ENCODE results near the gene IMP4. TPM values are rescaled to one million over a fixed set of nuclear protein-coding genes. Genes with fewer than 3 reads are reported as not detected.

The IMP4 gene
- total RNA-seq, 3 donors from 2014 or later: 94.7 to 114 (median 113) TPM

DNA sequence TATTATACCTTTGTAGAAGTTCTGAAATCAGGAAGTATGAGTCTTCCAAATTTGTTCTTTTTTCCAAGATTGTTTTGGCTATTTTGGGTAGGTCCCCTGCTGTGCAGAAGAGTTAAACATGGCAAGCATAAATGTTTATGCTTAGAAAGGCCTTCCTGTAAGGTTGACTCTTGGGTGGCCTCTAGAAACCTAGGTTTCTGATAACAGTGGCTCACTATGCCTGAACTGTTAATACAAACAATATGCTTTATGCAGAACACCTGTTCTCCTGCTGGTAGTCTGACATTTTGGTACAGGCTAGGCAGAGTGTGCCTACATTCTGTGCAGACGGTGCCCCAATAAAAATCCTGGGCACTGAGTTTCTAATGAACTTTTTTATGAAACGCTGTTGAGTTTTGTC lies 23.3 kb downstream of the IMP4 start:
- TF ChIP-seq POLR2A (IDR thresholded peaks at IDR 0.05) (no peak), POLR2AphosphoS5 (IDR thresholded peaks at IDR 0.05) (no peak)
- TF ChIP-seq, protein P1, sequence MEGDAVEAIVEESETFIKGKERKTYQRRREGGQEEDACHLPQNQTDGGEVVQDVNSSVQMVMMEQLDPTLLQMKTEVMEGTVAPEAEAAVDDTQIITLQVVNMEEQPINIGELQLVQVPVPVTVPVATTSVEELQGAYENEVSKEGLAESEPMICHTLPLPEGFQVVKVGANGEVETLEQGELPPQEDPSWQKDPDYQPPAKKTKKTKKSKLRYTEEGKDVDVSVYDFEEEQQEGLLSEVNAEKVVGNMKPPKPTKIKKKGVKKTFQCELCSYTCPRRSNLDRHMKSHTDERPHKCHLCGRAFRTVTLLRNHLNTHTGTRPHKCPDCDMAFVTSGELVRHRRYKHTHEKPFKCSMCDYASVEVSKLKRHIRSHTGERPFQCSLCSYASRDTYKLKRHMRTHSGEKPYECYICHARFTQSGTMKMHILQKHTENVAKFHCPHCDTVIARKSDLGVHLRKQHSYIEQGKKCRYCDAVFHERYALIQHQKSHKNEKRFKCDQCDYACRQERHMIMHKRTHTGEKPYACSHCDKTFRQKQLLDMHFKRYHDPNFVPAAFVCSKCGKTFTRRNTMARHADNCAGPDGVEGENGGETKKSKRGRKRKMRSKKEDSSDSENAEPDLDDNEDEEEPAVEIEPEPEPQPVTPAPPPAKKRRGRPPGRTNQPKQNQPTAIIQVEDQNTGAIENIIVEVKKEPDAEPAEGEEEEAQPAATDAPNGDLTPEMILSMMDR (IDR thresholded peaks at IDR 0.05): no peak
- H3K27ac ChIP-seq: no peak overlapping the region
- intact Hi-C loops (cut with DNase I; ENCODE audit: low total_unique reads): no loop called here
- no peaks in the 10 kb centered on the region for H3K36me3 ChIP-seq
- no peaks in the 10 kb centered on the region for H3K4me1 ChIP-seq
- no peak overlapping the region for H3K4me3 ChIP-seq
- no peak for DNase-seq (ENCODE audit: low spot score in 2 of 2)
- no peaks in the 10 kb centered on the region for H3K9me3 ChIP-seq
- H3K27me3 ChIP-seq: no peaks in the 10 kb centered on the region

DNA sequence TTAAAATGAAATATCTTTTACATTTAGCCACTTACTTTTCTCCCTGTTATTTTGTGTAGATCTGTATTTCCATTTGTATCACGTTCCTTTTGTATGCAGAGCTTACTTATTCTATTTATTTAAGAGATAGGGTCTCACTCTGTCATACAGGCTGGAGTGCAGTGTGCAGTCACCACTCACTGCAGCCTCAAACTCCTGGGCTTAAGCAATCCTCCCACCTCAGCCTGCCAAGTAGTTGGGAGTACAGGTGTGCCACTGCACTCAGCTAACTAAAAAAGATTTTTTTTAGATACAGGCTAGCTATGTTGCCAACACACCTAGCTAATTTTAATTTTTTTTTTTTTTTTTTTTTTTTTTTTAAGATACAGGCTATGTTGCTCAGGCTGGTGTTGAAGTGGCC lies 24.0 kb downstream of the IMP4 start:
- no peak overlapping the region for H3K27ac ChIP-seq
- H3K4me3 ChIP-seq: no peak overlapping the region
- H3K4me1 ChIP-seq: no peaks in the 10 kb centered on the region
- intact Hi-C loops (cut with DNase I; ENCODE audit: low total_unique reads): no loop called here
- H3K9me3 ChIP-seq: no peaks in the 10 kb centered on the region
- no peaks in the 10 kb centered on the region for H3K36me3 ChIP-seq
- TF ChIP-seq, protein P1 (IDR thresholded peaks at IDR 0.05): no peak
- no peak for TF ChIP-seq POLR2A (IDR thresholded peaks at IDR 0.05)
- TF ChIP-seq POLR2AphosphoS5 (IDR thresholded peaks at IDR 0.05): no peak
- DNase-seq (ENCODE audit: low spot score in 2 of 2): no peak
- no peaks in the 10 kb centered on the region for H3K27me3 ChIP-seq

DNA sequence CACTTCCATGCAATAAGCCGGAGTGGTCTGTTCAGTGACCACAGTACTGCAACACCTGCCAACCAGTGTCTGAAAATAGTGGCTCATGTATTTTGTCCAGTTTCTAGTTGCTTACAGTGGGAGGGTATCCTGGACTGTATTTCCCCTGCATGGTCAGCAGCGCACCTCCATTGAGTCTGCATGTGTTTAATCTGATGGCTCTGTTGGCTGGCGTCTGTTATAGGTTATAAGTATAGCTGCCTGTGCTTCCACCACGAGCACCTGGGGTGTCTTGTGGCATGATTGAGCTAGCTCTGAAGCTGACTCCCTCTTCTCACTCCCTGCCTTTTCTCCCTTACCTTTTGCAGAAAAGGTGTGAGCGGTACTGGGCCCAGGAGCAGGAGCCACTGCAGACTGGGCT lies 26.1 kb downstream of the IMP4 start:
- H3K9me3 ChIP-seq: no peaks in the 10 kb centered on the region
- no peaks in the 10 kb centered on the region for H3K27me3 ChIP-seq
- no peak overlapping the region for H3K4me3 ChIP-seq
- no peak overlapping the region for H3K27ac ChIP-seq
- intact Hi-C loops (cut with DNase I; ENCODE audit: low total_unique reads): no loop called here
- peaks cover 0 to 7% of the 10 kb centered on the region in 2 donors for H3K4me1 ChIP-seq
- H3K36me3 ChIP-seq: no peaks in the 10 kb centered on the region
- no peak for TF ChIP-seq POLR2AphosphoS5 (IDR thresholded peaks at IDR 0.05)
- TF ChIP-seq POLR2A (IDR thresholded peaks at IDR 0.05): no peak
- TF ChIP-seq, protein P1 (IDR thresholded peaks at IDR 0.05): no peak
- DNase-seq (ENCODE audit: low spot score in 2 of 2): no peak

DNA sequence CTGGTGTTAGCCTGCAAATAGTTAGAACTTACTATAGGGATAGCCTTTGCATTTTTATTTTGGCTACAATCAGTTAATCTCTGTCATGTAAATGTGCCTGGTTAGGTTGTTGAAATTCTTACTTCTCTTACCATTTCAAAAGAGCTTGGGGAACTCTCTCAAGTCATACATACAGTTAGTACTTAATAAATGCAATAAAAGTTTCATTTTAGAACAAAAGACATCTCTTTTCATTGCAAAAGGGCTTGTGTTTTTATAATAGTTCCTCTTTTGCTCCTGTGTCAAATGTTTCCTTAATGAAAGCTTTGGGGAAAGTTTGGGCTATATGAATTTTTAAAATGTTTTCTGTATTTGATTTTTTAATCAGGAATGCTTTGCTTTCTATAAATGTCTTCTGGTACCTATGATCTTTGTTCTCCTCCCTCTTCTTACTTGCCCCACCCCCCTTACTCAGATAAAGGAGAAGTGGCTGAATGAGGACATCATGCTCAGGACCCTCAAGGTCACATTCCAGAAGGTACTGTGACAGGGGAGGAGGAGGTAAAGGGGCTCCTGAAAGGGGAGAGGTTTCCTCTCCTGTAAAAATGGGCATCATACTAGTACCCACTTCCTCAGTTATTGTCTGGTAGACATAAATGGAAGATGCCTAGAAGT lies 26.7 kb downstream of the IMP4 start:
- no peaks in the 10 kb centered on the region for H3K9me3 ChIP-seq
- H3K27me3 ChIP-seq: no peaks in the 10 kb centered on the region
- intact Hi-C loops (cut with DNase I; ENCODE audit: low total_unique reads): no loop called here
- DNase-seq (ENCODE audit: low spot score in 2 of 2): no peak
- H3K27ac ChIP-seq: no peak overlapping the region
- no peak for TF ChIP-seq POLR2A (IDR thresholded peaks at IDR 0.05)
- no peaks in the 10 kb centered on the region for H3K36me3 ChIP-seq
- no peak overlapping the region for H3K4me3 ChIP-seq
- peaks cover 0 to 7% of the 10 kb centered on the region in 2 donors for H3K4me1 ChIP-seq

DNA sequence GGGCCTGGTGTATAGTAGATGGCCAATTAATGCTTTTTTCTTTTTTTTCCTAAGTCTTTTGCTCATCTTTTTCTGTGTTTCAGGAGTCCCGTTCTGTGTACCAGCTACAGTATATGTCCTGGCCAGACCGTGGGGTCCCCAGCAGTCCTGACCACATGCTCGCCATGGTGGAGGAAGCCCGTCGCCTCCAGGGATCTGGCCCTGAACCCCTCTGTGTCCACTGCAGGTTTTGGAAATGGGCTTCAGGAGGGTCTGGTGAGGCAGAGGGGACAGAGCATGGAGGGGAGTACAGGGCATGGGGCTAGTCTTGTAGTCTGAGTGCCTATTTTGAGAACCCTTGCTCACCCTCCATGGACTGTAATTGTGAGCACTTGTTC lies 27.3 kb downstream of the IMP4 start:
- intact Hi-C loops (cut with DNase I; ENCODE audit: low total_unique reads): no loop called here
- no peak overlapping the region for H3K4me3 ChIP-seq
- H3K27me3 ChIP-seq: no peaks in the 10 kb centered on the region
- H3K4me1 ChIP-seq: peaks cover 0 to 7% of the 10 kb centered on the region in 2 donors
- H3K36me3 ChIP-seq: no peaks in the 10 kb centered on the region
- no peak overlapping the region for H3K27ac ChIP-seq
- TF ChIP-seq, protein P1 (IDR thresholded peaks at IDR 0.05): no peak
- TF ChIP-seq POLR2A (IDR thresholded peaks at IDR 0.05): no peak
- no peak for TF ChIP-seq POLR2AphosphoS5 (IDR thresholded peaks at IDR 0.05)
- no peaks in the 10 kb centered on the region for H3K9me3 ChIP-seq
- no peak for DNase-seq (ENCODE audit: low spot score in 2 of 2)

Measured in breast epithelium (tissue), 4 donors.